Fibroblast of mammary gland (primary cell): ENCODE measurements around the gene PRKRIP1.
"Not testable (repeated sequence)": the region's sequence is repeated elsewhere in the genome, so short reads cannot be mapped to it uniquely, and the experiment has no call there.

ENCODE experiments used
- DNase-seq: peaks from one replicate; pipeline ENCODE4 v3.0.0-alpha.2; 2010; ENCODE audit warnings: low read depth
- H3K4me3 ChIP-seq: 2 replicates; pipeline ENCODE4 v1.5.1; 2011; ENCODE audit warnings: low read depth, mild to moderate bottlenecking, low read length, moderate library complexity; ENCODE audit not compliant: control insufficient read depth
- CTCF ChIP-seq: conservative IDR thresholded peaks from 2 replicates; pipeline ENCODE4 v1.5.1; 2011; ENCODE audit warnings: low read depth, low read length, inconsistent platforms; ENCODE audit not compliant: control insufficient read depth, insufficient read depth

The PRKRIP1 gene

GRCh38 chr7:102469351-102469971, 73.3 kb downstream of the PRKRIP1 start:
- DNase-seq = no peak
- H3K4me3 ChIP-seq = no peak overlapping the region
- no peak for TF ChIP-seq CTCF

- no peak for TF ChIP-seq CTCF
- no peak for DNase-seq
- H3K4me3 ChIP-seq = no peak overlapping the region
Observed at GRCh38 chr7:102469972-102470825, 74.0 kb downstream of the PRKRIP1 start.

GRCh38 chr7:102471791-102472125, 75.6 kb downstream of the PRKRIP1 start:
- no peak for TF ChIP-seq CTCF
- no peak overlapping the region for H3K4me3 ChIP-seq
- DNase-seq = no peak

GRCh38 chr7:102472126-102473041, 76.2 kb downstream of the PRKRIP1 start:
- DNase-seq = no peak
- TF ChIP-seq CTCF = no peak
- no peak overlapping the region for H3K4me3 ChIP-seq

- no peak for TF ChIP-seq CTCF
- H3K4me3 ChIP-seq = no peak overlapping the region
- DNase-seq = no peak
Observed at GRCh38 chr7:102473271-102473991, 77.3 kb downstream of the PRKRIP1 start.

GRCh38 chr7:102474116-102474515, 78.0 kb downstream of the PRKRIP1 start:
- not testable (repeated sequence) for DNase-seq, H3K4me3 ChIP-seq

GRCh38 chr7:102474736-102475435, 78.7 kb downstream of the PRKRIP1 start:
- H3K4me3 ChIP-seq = not testable (repeated sequence)
- peak; percentile 7 for DNase-seq
